Right renal cortex interstitium (tissue), 3 donors: ENCODE results near the gene OR10J5. TPM values are rescaled to one million over a fixed set of nuclear protein-coding genes. Genes with fewer than 3 reads are reported as not detected.
"Not testable (repeated sequence)": the region's sequence is repeated elsewhere in the genome, so short reads cannot be mapped to it uniquely, and the experiment has no call there.

Experiments used
- DNase-seq, 3 donors: peaks; one replicate each; pipeline ENCODE4 v3.0.0-alpha.2; 2013; ENCODE audit warnings: low read depth in 3 of 3, low spot score in 2 of 3
- polyA plus RNA-seq, 3 donors: library from polyadenylated mRNA; unstranded; fragments of 120-200 nt; gene quantifications; one replicate each; pipeline ENCODE4 v1.2.1, GENCODE V29; 2013; ENCODE audit not compliant: insufficient read length in 3 of 3

Gene OR10J5
- polyA plus RNA-seq, result not detected

GRCh38 chr1:159535907-159536306 is at the start of gene OR10J5:
OR10J5 (minus strand) TSS chr1:159536007; CDS start chr1:159536007, 0 bp downstream.
- DNase-seq, result no peak

- DNase-seq, result no peak
Observed at GRCh38 chr1:159584536-159584935, 48.7 kb upstream of the OR10J5 start.

GRCh38 chr1:159581422-159581821 is 45.6 kb upstream of the OR10J5 start:
- DNase-seq, result no peak

- DNase-seq, result no peak
Observed at GRCh38 chr1:159580340-159580739, 44.5 kb upstream of the OR10J5 start.

GRCh38 chr1:159577446-159577845 is 41.6 kb upstream of the OR10J5 start:
- no peak for DNase-seq

GRCh38 chr1:159562680-159563079 is 26.9 kb upstream of the OR10J5 start:
- no peak for DNase-seq

GRCh38 chr1:159561497-159561896 is 25.7 kb upstream of the OR10J5 start:
- DNase-seq, result no peak

- no peak for DNase-seq
Observed at GRCh38 chr1:159560599-159560998, 24.8 kb upstream of the OR10J5 start.

- no peak for DNase-seq
Observed at GRCh38 chr1:159556931-159557369, 21.1 kb upstream of the OR10J5 start.

- no peak for DNase-seq
Observed at GRCh38 chr1:159554696-159555095, 18.9 kb upstream of the OR10J5 start.

GRCh38 chr1:159554261-159554660 is 18.5 kb upstream of the OR10J5 start:
- no peak for DNase-seq

GRCh38 chr1:159548126-159548525 is 12.3 kb upstream of the OR10J5 start:
- no peak for DNase-seq

- DNase-seq, result no peak
Observed at GRCh38 chr1:159532922-159533321, 2.9 kb downstream of the OR10J5 start.

GRCh38 chr1:159524792-159525191 is 11.0 kb downstream of the OR10J5 start:
- not testable (repeated sequence) for DNase-seq

- no peak for DNase-seq
Observed at GRCh38 chr1:159510229-159510541, 25.6 kb downstream of the OR10J5 start.

GRCh38 chr1:159509440-159510228 is 26.2 kb downstream of the OR10J5 start:
- no peak for DNase-seq

GRCh38 chr1:159508951-159509350 is 26.9 kb downstream of the OR10J5 start:
- DNase-seq, result no peak

GRCh38 chr1:159505676-159506075 is 30.1 kb downstream of the OR10J5 start:
- DNase-seq, result no peak

GRCh38 chr1:159501082-159501481 is 34.7 kb downstream of the OR10J5 start:
- DNase-seq, result no peak

- DNase-seq, result not testable (repeated sequence)
Observed at GRCh38 chr1:159494513-159495210, 41.1 kb downstream of the OR10J5 start.

- no peak for DNase-seq
Observed at GRCh38 chr1:159493354-159493753, 42.5 kb downstream of the OR10J5 start.
